Activated naive CD4-positive, alpha-beta T cell treated with anti-CD3 and anti-CD28 coated beads, Interleukin-2, amount 50 U/mL, for 16 hours (primary cell): Measurements from ENCODE around the gene KIF3A.

Source experiments
- DNase-seq: peaks from one replicate; pipeline ENCODE4 v3.0.0-alpha.2; 2020

The KIF3A gene

GRCh38 chr5:132659598-132660493, 77.5 kb downstream of the KIF3A start:
- DNase-seq, result no peak

- DNase-seq, result no peak
Measured at GRCh38 chr5:132658381-132659302, 78.7 kb downstream of the KIF3A start.

GRCh38 chr5:132657676-132658380, 79.5 kb downstream of the KIF3A start, which contains the start of gene IL13:
IL13 (plus strand) TSS chr5:132658173; CDS start chr5:132658187, 14 bp downstream.
- DNase-seq, result no peak

GRCh38 chr5:132656774-132657355, 80.5 kb downstream of the KIF3A start:
- no peak for DNase-seq

- peak; percentile 41 for DNase-seq
Measured at GRCh38 chr5:132655821-132656773, 81.2 kb downstream of the KIF3A start.

- DNase-seq, result no peak
Measured at GRCh38 chr5:132653716-132654115, 83.6 kb downstream of the KIF3A start.

GRCh38 chr5:132651838-132652469, 85.4 kb downstream of the KIF3A start:
- DNase-seq, result no peak

- DNase-seq, result no peak
Measured at GRCh38 chr5:132648355-132648754, 89.0 kb downstream of the KIF3A start.

- DNase-seq, result no peak
Measured at GRCh38 chr5:132647473-132647872, 89.9 kb downstream of the KIF3A start.

- no peak for DNase-seq
Measured at GRCh38 chr5:132646583-132647266, 90.6 kb downstream of the KIF3A start.

- DNase-seq, result no peak
Measured at GRCh38 chr5:132644177-132644576, 93.2 kb downstream of the KIF3A start.
